Smooth muscle cell of the coronary artery (primary cell): ENCODE measurements around the gene OR2J3. TPM values are rescaled to one million over a fixed set of nuclear protein-coding genes. Genes with fewer than 3 reads are reported as not detected.

ENCODE experiments used
- total RNA-seq: library from RNA; depleted of rRNA; stranded (reverse); fragments of >200 nt; gene quantifications from 2 replicates; pipeline ENCODE4 v1.2.3, GENCODE V29; 2014; ENCODE audit warnings: low replicate concordance

OR2J3 gene
- total RNA-seq, result not detected in 2 replicates

DNA sequence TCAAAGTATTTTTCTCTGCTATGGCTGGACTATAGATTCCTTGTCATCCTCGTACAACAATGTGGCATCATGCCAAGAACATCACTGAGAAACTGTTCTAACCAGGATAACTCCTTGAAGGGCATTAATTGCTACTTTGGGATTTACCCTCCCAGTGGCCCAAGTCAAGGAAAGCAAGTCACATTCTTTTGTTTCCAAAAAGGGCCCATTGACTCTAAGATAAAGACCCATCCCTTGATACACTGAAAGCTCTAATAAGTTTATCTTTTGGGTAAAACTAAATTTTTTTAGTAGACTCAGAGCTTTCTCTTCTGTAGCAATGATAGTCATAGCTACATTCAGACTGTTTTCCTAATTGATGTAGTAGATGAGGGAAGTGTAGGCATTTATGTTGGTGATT, at the start of gene OR2J3:
OR2J3 (plus strand) TSS at position 301 of the 400 bp plus-strand sequence. CDS start 3,833 bp downstream, outside the sequence.

GRCh38 chr6:29087213-29087612, 20.6 kb upstream of the OR2J3 start, which contains the start of gene OR2B3:
OR2B3 (minus strand) TSS chr6:29087313; CDS start chr6:29087248, 65 bp downstream.

GRCh38 chr6:29099190-29099589, 8.7 kb upstream of the OR2J3 start, which contains the start of gene OR2J1:
OR2J1 (plus strand) TSS chr6:29099490; CDS start chr6:29100943, 1,453 bp downstream.

Other genes starting within 250 kb of the OR2J3 start
- 38.4 and 54.9 TPM in 2 replicates for gene TRIM27, start 184.1 kb upstream of the OR2J3 start, total RNA-seq
- gene ZNF311, start 102.7 kb upstream of the OR2J3 start, total RNA-seq, result 0.94 and 0.98 TPM in 2 replicates
- gene OR2W1, start 62.9 kb upstream of the OR2J3 start, total RNA-seq, result not detected in 2 replicates
- gene OR2B3, start 20.7 kb upstream of the OR2J3 start, total RNA-seq, result not detected in 2 replicates
- not detected in 2 replicates for gene OR2J1, start 8.6 kb upstream of the OR2J3 start, total RNA-seq
- not detected in 2 replicates for gene OR2J2, start 62.8 kb downstream of the OR2J3 start, total RNA-seq
- not detected in 2 replicates for gene OR14J1, start 193.6 kb downstream of the OR2J3 start, total RNA-seq